K562 (cell line): ENCODE results near the gene FAM50A. TPM values are rescaled to one million over a fixed set of nuclear protein-coding genes. Genes with fewer than 3 reads are reported as not detected.
A peak's percentile ranks its signal among the peaks of the same experiment; 100 is the strongest.

ENCODE experiments used
- HNRNPH1 ChIP-seq: fragments of 200-400 bp; formaldehyde crosslinking; optimal IDR thresholded peaks from 2 replicates; pipeline ENCODE3; 2017; ENCODE audit warnings: low read depth, mild to moderate bottlenecking, low read length, moderate library complexity
- NR2C2 ChIP-seq, 2 experiments: fragments of 200-800 bp in 1 of 2; sonication (Bioruptor generic) in 1 of 2; sonication (generic) in 1 of 2; formaldehyde crosslinking in 1 of 2; IDR thresholded peaks; 2 replicates each; pipeline versions ENCODE4 v1.6.1 to v1.8.0; 2016 to 2022; ENCODE audit warnings: mild to moderate bottlenecking in 1 of 2, missing compliant biosample characterization in 1 of 2, missing genetic modification characterization in 1 of 2, missing genetic modification reagents in 1 of 2
- RB1 ChIP-seq: fragments of 450-650 bp; IDR thresholded peaks from 2 replicates; pipeline ENCODE4 v1.6.1; 2017; ENCODE audit warnings: low read depth, mild to moderate bottlenecking
- ZNF174 ChIP-seq: fragments of 250-450 bp; sonication (Bioruptor Pico); IDR thresholded peaks from 2 replicates; pipeline ENCODE4 v1.4.0; 2020; ENCODE audit warnings: mild to moderate bottlenecking
- polyA plus RNA-seq, 8 experiments: library from polyadenylated mRNA; depleted of rRNA in 4 of 8; stranded (reverse) in 5 of 8; unstranded in 3 of 8; fragments of >200 nt; fragmentation: Nextera tagmentation in 2 of 8; fragmentation: Illumina TruSeq in 1 of 8; extraction: Ambion mirVana in 2 of 8; extraction: Trizol in 1 of 8; gene quantifications; 2 replicates each; pipeline versions ENCODE4 v1.2.1 to v1.2.3, GENCODE V29; 2011 to 2014; ENCODE audit warnings: inconsistent platforms in 1 of 8, missing spikeins in 1 of 8
- total RNA-seq, 7 experiments: library from RNA; depleted of rRNA in 6 of 7; stranded (reverse); fragments of >200 nt in 6 of 7; fragmentation: Illumina TruSeq in 2 of 7; extraction: Trizol in 2 of 7; gene quantifications; 2 replicates each; pipeline versions ENCODE4 v1.2.1 to v1.2.3, GENCODE V29; 2011 to 2021; ENCODE audit warnings: low replicate concordance in 1 of 7
- TF ChIP-seq, protein P1 (sequence below), 2 experiments: fragments of 450-650 bp; conservative IDR thresholded peaks; 2 replicates each; pipeline ENCODE4 v1.6.1; 2017; ENCODE audit warnings: mild to moderate bottlenecking in 2 of 2, moderate library complexity in 2 of 2
- TF ChIP-seq, protein P2 (sequence below): sonication (generic); formaldehyde crosslinking; IDR thresholded peaks from 2 replicates; pipeline ENCODE4 v1.8.1; 2022; ENCODE audit warnings: missing genetic modification reagents
- TF ChIP-seq, protein P3 (sequence below), 3 experiments: fragments of 200-800 bp in 1 of 3; sonication (Bioruptor generic) in 1 of 3; sonication (generic) in 1 of 3; formaldehyde crosslinking in 1 of 3; IDR thresholded peaks; 2 replicates each; pipeline versions ENCODE4 v1.6.1 to v1.8.0; 2016 to 2022; ENCODE audit warnings: mild to moderate bottlenecking in 2 of 3, missing compliant biosample characterization in 2 of 3, missing genetic modification characterization in 2 of 3, missing genetic modification reagents in 1 of 3
- TF ChIP-seq, protein P4 (sequence below): sonication (generic); formaldehyde crosslinking; IDR thresholded peaks from 2 replicates; pipeline ENCODE4 v1.8.0; 2022; ENCODE audit warnings: mild to moderate bottlenecking, missing genetic modification reagents
- TF ChIP-seq, protein P5 (sequence below): fragments of 200-800 bp; sonication (Bioruptor generic); IDR thresholded peaks from 2 replicates; pipeline ENCODE4 v1.6.1; 2016; ENCODE audit warnings: missing genetic modification characterization, missing compliant biosample characterization

Gene FAM50A
- total and polyA plus RNA-seq, 9 of the 15 experiments (the other 6 are each of a cell fraction or from before 2014, with no cell fraction given), result 4.4 to 114 (median 67.3) TPM

DNA sequence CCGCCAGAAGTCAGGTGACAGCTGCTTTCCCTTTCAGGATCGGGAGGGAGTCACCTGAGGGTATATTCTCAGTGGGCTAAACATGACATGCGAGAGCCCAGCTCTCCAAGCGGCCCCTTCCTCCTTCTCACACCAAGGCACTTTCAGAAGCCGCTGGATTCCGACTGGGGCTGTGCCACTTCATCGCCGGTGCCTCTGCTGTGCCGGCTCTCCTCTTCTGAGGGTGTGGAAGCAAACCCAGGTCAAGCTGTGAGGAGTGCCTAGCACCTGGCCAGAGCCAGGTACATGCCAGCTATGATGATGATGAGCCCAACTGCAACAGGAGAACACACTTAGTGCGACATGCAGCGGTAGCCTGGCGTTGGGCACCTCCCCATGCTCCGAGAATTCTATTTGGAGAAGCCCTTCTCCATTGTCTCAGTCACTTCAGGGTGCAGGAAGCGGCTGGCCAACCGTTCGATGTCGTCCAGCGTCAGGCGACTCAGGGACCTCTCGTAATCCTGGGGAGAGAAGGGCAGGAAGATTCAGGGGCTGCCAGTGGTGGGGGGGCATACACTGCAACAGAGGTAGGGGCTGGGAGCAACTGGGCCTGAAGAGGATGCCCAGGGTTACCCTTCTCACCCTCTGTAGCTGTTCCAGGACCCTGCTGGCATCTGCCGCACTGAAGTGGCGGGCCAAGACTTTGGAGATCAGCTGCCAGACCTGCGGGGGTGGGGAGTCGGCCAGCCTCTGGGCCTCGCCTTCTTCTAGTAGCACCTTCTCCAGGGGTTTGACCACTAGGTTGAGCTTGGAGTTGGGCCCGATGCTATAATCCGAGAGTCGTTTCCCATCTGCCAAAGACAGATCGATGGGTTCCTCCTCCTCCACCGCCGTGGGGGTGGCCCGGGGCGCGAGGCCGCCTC is 41.5 kb downstream of the FAM50A start (continued):
- TF ChIP-seq, protein P1, sequence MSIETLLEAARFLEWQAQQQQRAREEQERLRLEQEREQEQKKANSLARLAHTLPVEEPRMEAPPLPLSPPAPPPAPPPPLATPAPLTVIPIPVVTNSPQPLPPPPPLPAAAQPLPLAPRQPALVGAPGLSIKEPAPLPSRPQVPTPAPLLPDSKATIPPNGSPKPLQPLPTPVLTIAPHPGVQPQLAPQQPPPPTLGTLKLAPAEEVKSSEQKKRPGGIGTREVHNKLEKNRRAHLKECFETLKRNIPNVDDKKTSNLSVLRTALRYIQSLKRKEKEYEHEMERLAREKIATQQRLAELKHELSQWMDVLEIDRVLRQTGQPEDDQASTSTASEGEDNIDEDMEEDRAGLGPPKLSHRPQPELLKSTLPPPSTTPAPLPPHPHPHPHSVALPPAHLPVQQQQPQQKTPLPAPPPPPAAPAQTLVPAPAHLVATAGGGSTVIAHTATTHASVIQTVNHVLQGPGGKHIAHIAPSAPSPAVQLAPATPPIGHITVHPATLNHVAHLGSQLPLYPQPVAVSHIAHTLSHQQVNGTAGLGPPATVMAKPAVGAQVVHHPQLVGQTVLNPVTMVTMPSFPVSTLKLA (conservative IDR thresholded peaks at IDR 0.05), result 0 out of 4 replicates have a peak, but pooled peaks of 1 of the 2 experiments have one; percentile 36
- TF ChIP-seq, protein P2, sequence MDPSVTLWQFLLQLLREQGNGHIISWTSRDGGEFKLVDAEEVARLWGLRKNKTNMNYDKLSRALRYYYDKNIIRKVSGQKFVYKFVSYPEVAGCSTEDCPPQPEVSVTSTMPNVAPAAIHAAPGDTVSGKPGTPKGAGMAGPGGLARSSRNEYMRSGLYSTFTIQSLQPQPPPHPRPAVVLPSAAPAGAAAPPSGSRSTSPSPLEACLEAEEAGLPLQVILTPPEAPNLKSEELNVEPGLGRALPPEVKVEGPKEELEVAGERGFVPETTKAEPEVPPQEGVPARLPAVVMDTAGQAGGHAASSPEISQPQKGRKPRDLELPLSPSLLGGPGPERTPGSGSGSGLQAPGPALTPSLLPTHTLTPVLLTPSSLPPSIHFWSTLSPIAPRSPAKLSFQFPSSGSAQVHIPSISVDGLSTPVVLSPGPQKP (CRISPR knock-in tag), result no peak
- TF ChIP-seq NR2C2 (CRISPR knock-in tag; IDR thresholded peaks at IDR 0.05), result no peak
- TF ChIP-seq NR2C2 (tag; IDR thresholded peaks at IDR 0.05), result peak; percentile 8; the same call in 1 of the 2 replicates
- TF ChIP-seq ZNF174 (CRISPR knock-in tag), result no peak
- TF ChIP-seq RB1, result 0 out of 2 replicates have a peak, but pooled peaks have one; percentile 4
- TF ChIP-seq, protein P3, sequence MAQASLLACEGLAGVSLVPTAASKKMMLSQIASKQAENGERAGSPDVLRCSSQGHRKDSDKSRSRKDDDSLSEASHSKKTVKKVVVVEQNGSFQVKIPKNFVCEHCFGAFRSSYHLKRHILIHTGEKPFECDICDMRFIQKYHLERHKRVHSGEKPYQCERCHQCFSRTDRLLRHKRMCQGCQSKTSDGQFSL (CRISPR knock-in tag; IDR thresholded peaks at IDR 0.05), result no peak
- TF ChIP-seq, protein P3 (tag; IDR thresholded peaks at IDR 0.05), result 0 out of 4 replicates have a peak, but pooled peaks of 1 of the 2 experiments have one; percentile 35
- no peak for TF ChIP-seq HNRNPH1
- TF ChIP-seq, protein P4, sequence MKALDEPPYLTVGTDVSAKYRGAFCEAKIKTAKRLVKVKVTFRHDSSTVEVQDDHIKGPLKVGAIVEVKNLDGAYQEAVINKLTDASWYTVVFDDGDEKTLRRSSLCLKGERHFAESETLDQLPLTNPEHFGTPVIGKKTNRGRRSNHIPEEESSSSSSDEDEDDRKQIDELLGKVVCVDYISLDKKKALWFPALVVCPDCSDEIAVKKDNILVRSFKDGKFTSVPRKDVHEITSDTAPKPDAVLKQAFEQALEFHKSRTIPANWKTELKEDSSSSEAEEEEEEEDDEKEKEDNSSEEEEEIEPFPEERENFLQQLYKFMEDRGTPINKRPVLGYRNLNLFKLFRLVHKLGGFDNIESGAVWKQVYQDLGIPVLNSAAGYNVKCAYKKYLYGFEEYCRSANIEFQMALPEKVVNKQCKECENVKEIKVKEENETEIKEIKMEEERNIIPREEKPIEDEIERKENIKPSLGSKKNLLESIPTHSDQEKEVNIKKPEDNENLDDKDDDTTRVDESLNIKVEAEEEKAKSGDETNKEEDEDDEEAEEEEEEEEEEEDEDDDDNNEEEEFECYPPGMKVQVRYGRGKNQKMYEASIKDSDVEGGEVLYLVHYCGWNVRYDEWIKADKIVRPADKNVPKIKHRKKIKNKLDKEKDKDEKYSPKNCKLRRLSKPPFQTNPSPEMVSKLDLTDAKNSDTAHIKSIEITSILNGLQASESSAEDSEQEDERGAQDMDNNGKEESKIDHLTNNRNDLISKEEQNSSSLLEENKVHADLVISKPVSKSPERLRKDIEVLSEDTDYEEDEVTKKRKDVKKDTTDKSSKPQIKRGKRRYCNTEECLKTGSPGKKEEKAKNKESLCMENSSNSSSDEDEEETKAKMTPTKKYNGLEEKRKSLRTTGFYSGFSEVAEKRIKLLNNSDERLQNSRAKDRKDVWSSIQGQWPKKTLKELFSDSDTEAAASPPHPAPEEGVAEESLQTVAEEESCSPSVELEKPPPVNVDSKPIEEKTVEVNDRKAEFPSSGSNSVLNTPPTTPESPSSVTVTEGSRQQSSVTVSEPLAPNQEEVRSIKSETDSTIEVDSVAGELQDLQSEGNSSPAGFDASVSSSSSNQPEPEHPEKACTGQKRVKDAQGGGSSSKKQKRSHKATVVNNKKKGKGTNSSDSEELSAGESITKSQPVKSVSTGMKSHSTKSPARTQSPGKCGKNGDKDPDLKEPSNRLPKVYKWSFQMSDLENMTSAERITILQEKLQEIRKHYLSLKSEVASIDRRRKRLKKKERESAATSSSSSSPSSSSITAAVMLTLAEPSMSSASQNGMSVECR, result 0 out of 2 replicates have a peak, but pooled peaks have one; percentile 41
- TF ChIP-seq, protein P5, sequence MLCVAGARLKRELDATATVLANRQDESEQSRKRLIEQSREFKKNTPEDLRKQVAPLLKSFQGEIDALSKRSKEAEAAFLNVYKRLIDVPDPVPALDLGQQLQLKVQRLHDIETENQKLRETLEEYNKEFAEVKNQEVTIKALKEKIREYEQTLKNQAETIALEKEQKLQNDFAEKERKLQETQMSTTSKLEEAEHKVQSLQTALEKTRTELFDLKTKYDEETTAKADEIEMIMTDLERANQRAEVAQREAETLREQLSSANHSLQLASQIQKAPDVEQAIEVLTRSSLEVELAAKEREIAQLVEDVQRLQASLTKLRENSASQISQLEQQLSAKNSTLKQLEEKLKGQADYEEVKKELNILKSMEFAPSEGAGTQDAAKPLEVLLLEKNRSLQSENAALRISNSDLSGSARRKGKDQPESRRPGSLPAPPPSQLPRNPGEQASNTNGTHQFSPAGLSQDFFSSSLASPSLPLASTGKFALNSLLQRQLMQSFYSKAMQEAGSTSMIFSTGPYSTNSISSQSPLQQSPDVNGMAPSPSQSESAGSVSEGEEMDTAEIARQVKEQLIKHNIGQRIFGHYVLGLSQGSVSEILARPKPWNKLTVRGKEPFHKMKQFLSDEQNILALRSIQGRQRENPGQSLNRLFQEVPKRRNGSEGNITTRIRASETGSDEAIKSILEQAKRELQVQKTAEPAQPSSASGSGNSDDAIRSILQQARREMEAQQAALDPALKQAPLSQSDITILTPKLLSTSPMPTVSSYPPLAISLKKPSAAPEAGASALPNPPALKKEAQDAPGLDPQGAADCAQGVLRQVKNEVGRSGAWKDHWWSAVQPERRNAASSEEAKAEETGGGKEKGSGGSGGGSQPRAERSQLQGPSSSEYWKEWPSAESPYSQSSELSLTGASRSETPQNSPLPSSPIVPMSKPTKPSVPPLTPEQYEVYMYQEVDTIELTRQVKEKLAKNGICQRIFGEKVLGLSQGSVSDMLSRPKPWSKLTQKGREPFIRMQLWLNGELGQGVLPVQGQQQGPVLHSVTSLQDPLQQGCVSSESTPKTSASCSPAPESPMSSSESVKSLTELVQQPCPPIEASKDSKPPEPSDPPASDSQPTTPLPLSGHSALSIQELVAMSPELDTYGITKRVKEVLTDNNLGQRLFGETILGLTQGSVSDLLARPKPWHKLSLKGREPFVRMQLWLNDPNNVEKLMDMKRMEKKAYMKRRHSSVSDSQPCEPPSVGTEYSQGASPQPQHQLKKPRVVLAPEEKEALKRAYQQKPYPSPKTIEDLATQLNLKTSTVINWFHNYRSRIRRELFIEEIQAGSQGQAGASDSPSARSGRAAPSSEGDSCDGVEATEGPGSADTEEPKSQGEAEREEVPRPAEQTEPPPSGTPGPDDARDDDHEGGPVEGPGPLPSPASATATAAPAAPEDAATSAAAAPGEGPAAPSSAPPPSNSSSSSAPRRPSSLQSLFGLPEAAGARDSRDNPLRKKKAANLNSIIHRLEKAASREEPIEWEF, result 0 out of 2 replicates have a peak, but pooled peaks have one; percentile 6
